Epithelial cell of proximal tubule (primary cell): ENCODE data around the gene CDK6. TPM values are rescaled to one million over a fixed set of nuclear protein-coding genes. Genes with fewer than 3 reads are reported as not detected.

Experiments
- DNase-seq: peaks from one replicate; pipeline ENCODE4 v3.0.0-alpha.2; 2011; ENCODE audit warnings: low read depth
- H3K4me3 ChIP-seq: 2 replicates; pipeline ENCODE4 v1.5.1; 2011; ENCODE audit warnings: low read depth, mild to moderate bottlenecking, low read length
- CTCF ChIP-seq: conservative IDR thresholded peaks from 2 replicates; pipeline ENCODE4 v1.5.1; 2012; ENCODE audit warnings: low read depth, mild to moderate bottlenecking, low read length
- total RNA-seq: library from RNA; depleted of rRNA; stranded (reverse); fragments of >200 nt; gene quantifications from 2 replicates; pipeline ENCODE4 v1.2.3, GENCODE V29; 2015

Gene CDK6
- total RNA-seq, 1 donor from 2014 or later, result 99.4 TPM

DNA sequence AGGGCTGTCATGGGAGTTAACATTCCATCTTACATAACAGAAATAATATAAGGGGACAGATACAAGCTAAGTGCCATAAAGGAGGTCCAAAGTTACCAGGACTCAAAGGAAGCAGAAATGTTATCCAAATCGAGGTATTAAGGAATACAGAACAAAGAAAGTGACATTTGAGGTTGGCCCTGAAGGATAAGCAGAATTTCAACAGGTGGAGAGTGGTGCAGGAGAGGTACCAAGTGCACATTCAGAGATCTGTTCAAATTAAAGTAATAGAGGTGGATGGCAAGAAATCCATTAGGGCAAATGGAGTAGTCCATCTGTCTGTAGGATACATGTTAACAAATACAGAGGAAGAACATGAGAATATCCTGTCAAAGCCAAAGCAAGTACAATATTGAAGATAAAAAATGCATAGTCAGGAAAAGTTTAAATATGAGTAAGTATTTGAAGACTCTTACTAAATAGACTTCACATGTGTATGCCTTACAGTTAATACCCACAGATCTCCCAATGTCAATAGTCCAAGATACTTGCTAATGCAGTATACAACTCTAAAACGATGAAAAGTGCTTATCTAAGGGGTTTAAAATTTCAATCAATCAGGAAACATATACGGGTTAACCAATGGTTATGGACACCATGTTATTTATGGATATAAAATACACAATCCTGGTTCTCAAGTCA is 10.0 kb downstream of the CDK6 start:
- TF ChIP-seq CTCF, result no peak
- DNase-seq, result no peak
- no peak overlapping the region for H3K4me3 ChIP-seq

DNA sequence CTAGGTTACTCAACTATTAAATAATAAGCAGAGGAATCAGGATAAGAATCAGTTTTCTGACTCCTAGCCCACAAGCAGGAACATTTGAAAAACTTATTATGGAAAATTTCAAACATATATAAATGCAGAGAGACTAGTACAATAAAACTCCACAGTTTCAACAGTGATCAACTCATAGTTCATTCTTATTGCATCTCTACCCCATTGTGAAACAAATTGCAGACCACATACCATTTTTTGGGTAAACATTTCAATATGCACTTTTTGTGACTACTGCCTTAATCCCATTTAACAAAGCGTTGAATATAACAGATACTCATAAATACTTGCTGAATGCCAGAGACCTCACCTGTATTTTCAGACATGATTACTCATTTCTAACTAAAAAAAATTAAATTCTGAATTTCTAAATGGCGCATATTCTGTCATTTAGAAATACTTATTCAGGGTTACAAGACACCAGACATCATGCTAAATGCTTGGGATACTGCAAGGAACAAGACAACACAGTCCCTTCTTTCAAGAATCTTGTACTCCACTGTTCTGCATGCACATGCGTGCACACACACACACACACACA is 11.4 kb downstream of the CDK6 start:
- TF ChIP-seq CTCF, result no peak
- no peak overlapping the region for H3K4me3 ChIP-seq
- DNase-seq, result no peak

- no peak for DNase-seq
- no peak for TF ChIP-seq CTCF
Observed at GRCh38 chr7:92824450-92824849, 11.9 kb downstream of the CDK6 start.

DNA sequence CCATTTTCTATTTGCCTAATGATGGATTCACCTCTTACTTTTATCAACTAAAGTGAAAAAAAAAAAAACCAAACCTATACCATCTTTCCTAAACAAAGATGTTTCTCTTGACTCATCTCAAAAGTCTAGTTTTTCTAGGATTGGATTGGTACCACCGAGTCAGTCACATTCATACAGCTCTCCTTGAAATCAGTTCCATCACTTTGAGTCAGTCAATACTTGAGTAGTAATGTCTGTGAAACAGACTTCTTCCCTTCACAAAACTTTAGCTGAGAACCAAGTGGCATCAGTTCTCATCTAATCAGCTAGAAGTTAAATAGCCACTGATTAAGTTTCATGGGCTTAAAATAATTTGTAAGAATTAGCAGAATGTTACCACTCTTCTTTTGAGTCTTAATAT is 13.3 kb downstream of the CDK6 start:
- no peak for TF ChIP-seq CTCF
- no peak overlapping the region for H3K4me3 ChIP-seq

More at GRCh38 chr7:92824450-92824849, 11.9 kb downstream of the CDK6 start:
- H3K4me3 ChIP-seq, result no peak overlapping the region

DNA sequence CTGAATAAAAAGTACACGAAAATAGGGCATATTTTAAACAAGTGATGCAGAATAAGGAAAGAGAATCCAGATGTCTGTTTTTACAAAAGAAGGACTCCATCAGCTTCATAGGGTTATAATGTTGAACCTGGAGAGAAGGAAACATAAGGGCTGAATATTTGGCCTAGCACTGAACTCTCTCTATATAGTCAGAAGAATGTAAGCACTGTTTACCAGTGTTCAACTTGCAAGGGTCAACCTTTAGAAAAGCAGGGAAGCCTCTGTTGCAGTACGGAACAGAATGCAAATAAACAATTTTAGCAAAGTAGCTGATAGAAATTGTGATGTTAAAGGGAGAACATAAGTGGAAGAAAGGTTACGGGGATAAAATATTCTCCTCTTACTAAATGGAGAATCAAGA is 16.2 kb downstream of the CDK6 start:
- H3K4me3 ChIP-seq, result no peak overlapping the region
- DNase-seq, result no peak
- TF ChIP-seq CTCF, result no peak

More for the DNA sequence above, 13.3 kb downstream of the CDK6 start:
- DNase-seq, result no peak

DNA sequence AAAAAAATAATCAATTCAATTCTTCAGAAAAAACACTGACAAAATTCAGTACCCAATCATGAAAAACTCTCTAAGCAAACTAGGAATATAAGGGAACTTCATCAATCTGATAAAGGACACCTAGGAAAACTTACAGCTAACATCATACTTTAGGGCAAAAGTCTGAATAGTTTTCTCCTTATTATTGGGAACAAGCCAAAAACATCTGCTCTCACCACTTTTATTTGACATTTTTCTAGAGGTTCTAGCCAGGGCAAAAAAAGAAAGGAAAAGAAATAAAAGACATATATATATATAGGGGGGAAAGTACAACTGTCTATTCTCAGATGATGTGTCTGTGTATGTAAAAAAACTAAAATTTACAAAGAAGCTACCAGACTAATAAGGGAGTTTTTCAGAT is 19.0 kb downstream of the CDK6 start:
- no peak overlapping the region for H3K4me3 ChIP-seq
- no peak for DNase-seq
- no peak for TF ChIP-seq CTCF

GRCh38 chr7:92815412-92815811 is 21.0 kb downstream of the CDK6 start:
- TF ChIP-seq CTCF, result no peak
- no peak overlapping the region for H3K4me3 ChIP-seq
- no peak for DNase-seq
